AG09319 (cell line): Measurements from ENCODE around the gene S100A3.
"Not testable (repeated sequence)": the region's sequence is repeated elsewhere in the genome, so short reads cannot be mapped to it uniquely, and the experiment has no call there.

Source experiments
- DNase-seq: peaks from one replicate; pipeline ENCODE4 v3.0.0-alpha.2; 2010; ENCODE audit warnings: low read depth; ENCODE audit errors: extremely low read depth
- CTCF ChIP-seq: IDR thresholded peaks from 2 replicates; pipeline ENCODE4 v1.5.1; 2011; ENCODE audit warnings: low read depth, mild to moderate bottlenecking, inconsistent platforms, low read length, moderate library complexity

The S100A3 gene

GRCh38 chr1:153586347-153586746 is 37.3 kb upstream of the S100A3 start:
- no peak for TF ChIP-seq CTCF
- no peak for DNase-seq

- no peak for DNase-seq
- TF ChIP-seq CTCF, result no peak
Observed at GRCh38 chr1:153585006-153585405, 35.9 kb upstream of the S100A3 start.

GRCh38 chr1:153583976-153584375 is 34.9 kb upstream of the S100A3 start:
- no peak for TF ChIP-seq CTCF
- DNase-seq, result no peak

- DNase-seq, result not testable (repeated sequence)
Observed at GRCh38 chr1:153583514-153583913, 34.5 kb upstream of the S100A3 start.

GRCh38 chr1:153582836-153583235 is 33.8 kb upstream of the S100A3 start:
- DNase-seq, result not testable (repeated sequence)

GRCh38 chr1:153578936-153579335 is 29.9 kb upstream of the S100A3 start:
- no peak for TF ChIP-seq CTCF
- no peak for DNase-seq

- DNase-seq, result no peak
- TF ChIP-seq CTCF, result no peak
Observed at GRCh38 chr1:153578490-153578889, 29.4 kb upstream of the S100A3 start.

GRCh38 chr1:153577624-153578051 is 28.6 kb upstream of the S100A3 start:
- no peak for TF ChIP-seq CTCF
- DNase-seq, result no peak

- no peak for DNase-seq
- TF ChIP-seq CTCF, result no peak
Observed at GRCh38 chr1:153577138-153577537, 28.1 kb upstream of the S100A3 start.

- not testable (repeated sequence) for DNase-seq
Observed at GRCh38 chr1:153575497-153575896, 26.4 kb upstream of the S100A3 start.

- DNase-seq, result not testable (repeated sequence)
Observed at GRCh38 chr1:153575081-153575491, 26.0 kb upstream of the S100A3 start.
